ENCODE measurements around the gene TMEM215. TPM values are rescaled to one million over a fixed set of nuclear protein-coding genes. Genes with fewer than 3 reads are reported as not detected.

TMEM215 gene
- polyA plus RNA-seq, 1 of the 3 experiments (the other 2 are of a cell fraction) = not detected

Small RNA genes lying within 50 kb of the gene (small RNA-seq; reads per million reads assigned to genes)
- 0 reads per million in 7 experiments for gene RF00019

Other genes with a start within 250 kb of the TMEM215 start
- 5.9 and 6.0 TPM in 2 replicates for gene SMIM27, start 231.2 kb upstream of the TMEM215 start, polyA plus RNA-seq (2012; rRNA removed)
- gene TOPORS, start 231.0 kb upstream of the TMEM215 start, polyA plus RNA-seq (2012; rRNA removed) = 4.9 and 6.1 TPM in 2 replicates
- gene NDUFB6, start 210.4 kb upstream of the TMEM215 start, polyA plus RNA-seq (2012; rRNA removed) = 78.0 and 96.2 TPM in 2 replicates
- gene TAF1L, start 147.9 kb upstream of the TMEM215 start, polyA plus RNA-seq (2012; rRNA removed) = 0.02 TPM in 1 of 2 replicates, not detected in the other
- 30.7 and 36.5 TPM in 2 replicates for gene APTX, start 218.1 kb downstream of the TMEM215 start, polyA plus RNA-seq (2012; rRNA removed)
- gene DNAJA1, start 241.7 kb downstream of the TMEM215 start, polyA plus RNA-seq (2012; rRNA removed) = 103 and 125 TPM in 2 replicates